HEK293T (cell line): Measurements from ENCODE around the gene SP140L.

Source experiments
- ARNT ChIP-seq: fragments of 450-650 bp; IDR thresholded peaks from 2 replicates; pipeline ENCODE4 v1.6.1; 2017; ENCODE audit warnings: mild to moderate bottlenecking
- BHLHE40 ChIP-seq: fragments of 450-650 bp; IDR thresholded peaks from 2 replicates; pipeline ENCODE4 v1.6.1; 2016; ENCODE audit warnings: mild to moderate bottlenecking, moderate library complexity, borderline replicate concordance
- ELF4 ChIP-seq: fragments of 450-650 bp; IDR thresholded peaks from 2 replicates; pipeline ENCODE4 v1.6.1; 2017; ENCODE audit warnings: antibody characterized with exemption
- FOXA1 ChIP-seq: fragments of 450-650 bp; IDR thresholded peaks from 2 replicates; pipeline ENCODE4 v1.6.1; 2016; ENCODE audit warnings: mild to moderate bottlenecking
- FOXK2 ChIP-seq: fragments of 450-650 bp; IDR thresholded peaks from 2 replicates; pipeline ENCODE4 v1.6.1; 2016; ENCODE audit warnings: mild to moderate bottlenecking
- FOXM1 ChIP-seq: fragments of 450-650 bp; IDR thresholded peaks from 2 replicates; pipeline ENCODE4 v1.6.1; 2017; ENCODE audit warnings: mild to moderate bottlenecking, borderline replicate concordance
- HDGF ChIP-seq: fragments of 450-650 bp; IDR thresholded peaks from 2 replicates; pipeline ENCODE4 v1.6.1; 2017; ENCODE audit warnings: antibody characterized with exemption, borderline replicate concordance
- L3MBTL2 ChIP-seq: fragments of 450-650 bp; conservative IDR thresholded peaks from 2 replicates; pipeline ENCODE4 v1.6.1; 2016; ENCODE audit warnings: mild to moderate bottlenecking
- NFRKB ChIP-seq: fragments of 450-650 bp; IDR thresholded peaks from 2 replicates; pipeline ENCODE4 v1.6.1; 2016; ENCODE audit warnings: mild to moderate bottlenecking, moderate library complexity
- SP1 ChIP-seq: fragments of 450-650 bp; IDR thresholded peaks from 2 replicates; pipeline ENCODE4 v1.6.1; 2017
- SUZ12 ChIP-seq: fragments of 450-650 bp; IDR thresholded peaks from 2 replicates; pipeline ENCODE4 v1.6.1; 2016; ENCODE audit warnings: mild to moderate bottlenecking
- TARDBP ChIP-seq: fragments of 450-650 bp; IDR thresholded peaks from 2 replicates; pipeline ENCODE4 v1.6.1; 2016
- ZNF384 ChIP-seq: fragments of 450-650 bp; IDR thresholded peaks from 2 replicates; pipeline ENCODE4 v1.6.1; 2016
- TF ChIP-seq, protein P1 (sequence below): fragments of 450-650 bp; IDR thresholded peaks from 2 replicates; pipeline ENCODE4 v1.6.1; 2016

GRCh38 chr2:230335864-230336506, 9.0 kb downstream of the SP140L start:
- TF ChIP-seq ARNT (no peak), SP1 (no peak), FOXM1 (no peak), SUZ12 (no peak), HDGF (no peak), ELF4 (no peak), ZNF384 (no peak), NFRKB (no peak), L3MBTL2 (no peak), FOXA1 (no peak), TARDBP (no peak), FOXK2 (no peak), BHLHE40 (no peak)
- TF ChIP-seq, protein P1, sequence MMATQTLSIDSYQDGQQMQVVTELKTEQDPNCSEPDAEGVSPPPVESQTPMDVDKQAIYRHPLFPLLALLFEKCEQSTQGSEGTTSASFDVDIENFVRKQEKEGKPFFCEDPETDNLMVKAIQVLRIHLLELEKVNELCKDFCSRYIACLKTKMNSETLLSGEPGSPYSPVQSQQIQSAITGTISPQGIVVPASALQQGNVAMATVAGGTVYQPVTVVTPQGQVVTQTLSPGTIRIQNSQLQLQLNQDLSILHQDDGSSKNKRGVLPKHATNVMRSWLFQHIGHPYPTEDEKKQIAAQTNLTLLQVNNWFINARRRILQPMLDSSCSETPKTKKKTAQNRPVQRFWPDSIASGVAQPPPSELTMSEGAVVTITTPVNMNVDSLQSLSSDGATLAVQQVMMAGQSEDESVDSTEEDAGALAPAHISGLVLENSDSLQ: no peak
